ENCODE data around the gene FNIP2. TPM values are rescaled to one million over a fixed set of nuclear protein-coding genes. Genes with fewer than 3 reads are reported as not detected.

FNIP2 gene
- total RNA-seq, 4 donors from 2014 or later, result 21.4 to 31.7 (median 28.1) TPM

DNA sequence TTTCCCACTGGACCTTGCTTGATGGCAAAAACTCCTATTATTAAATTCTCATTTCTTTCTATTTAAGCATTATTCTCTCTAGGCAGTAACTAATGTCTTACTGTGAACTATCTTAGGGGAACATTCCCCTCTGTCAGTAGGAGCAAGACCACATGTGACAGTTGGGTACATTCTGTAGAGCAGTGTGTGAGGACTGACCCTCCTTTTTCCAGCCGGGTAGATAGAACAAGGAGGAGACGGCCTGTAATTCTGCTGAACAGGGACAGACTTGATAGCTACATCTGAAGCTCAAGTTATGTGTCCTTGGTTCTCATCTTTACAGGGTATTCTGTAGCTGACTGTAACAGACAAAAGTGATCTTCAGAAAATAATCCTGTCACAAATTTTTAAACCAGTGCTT, 43.3 kb downstream of the FNIP2 start:
- no peak for DNase-seq (ENCODE audit: low spot score in 2 of 2)
- Histone ChIP-seq H3K9me3 (no peaks in the 10 kb centered on the region), H3K4me3 (no peak overlapping the region), H3K27ac (peak overlapping the region; percentile 85), H3K27me3 (no peaks in the 10 kb centered on the region), H3K4me1 (peaks cover 51% of the 10 kb centered on the region), H3K36me3 (no peaks in the 10 kb centered on the region)
- TF ChIP-seq POLR2AphosphoS5 (IDR thresholded peaks at IDR 0.05) (no peak), POLR2A (IDR thresholded peaks at IDR 0.05) (no peak), EP300 (IDR thresholded peaks at IDR 0.05) (no peak)
- TF ChIP-seq, protein P1, sequence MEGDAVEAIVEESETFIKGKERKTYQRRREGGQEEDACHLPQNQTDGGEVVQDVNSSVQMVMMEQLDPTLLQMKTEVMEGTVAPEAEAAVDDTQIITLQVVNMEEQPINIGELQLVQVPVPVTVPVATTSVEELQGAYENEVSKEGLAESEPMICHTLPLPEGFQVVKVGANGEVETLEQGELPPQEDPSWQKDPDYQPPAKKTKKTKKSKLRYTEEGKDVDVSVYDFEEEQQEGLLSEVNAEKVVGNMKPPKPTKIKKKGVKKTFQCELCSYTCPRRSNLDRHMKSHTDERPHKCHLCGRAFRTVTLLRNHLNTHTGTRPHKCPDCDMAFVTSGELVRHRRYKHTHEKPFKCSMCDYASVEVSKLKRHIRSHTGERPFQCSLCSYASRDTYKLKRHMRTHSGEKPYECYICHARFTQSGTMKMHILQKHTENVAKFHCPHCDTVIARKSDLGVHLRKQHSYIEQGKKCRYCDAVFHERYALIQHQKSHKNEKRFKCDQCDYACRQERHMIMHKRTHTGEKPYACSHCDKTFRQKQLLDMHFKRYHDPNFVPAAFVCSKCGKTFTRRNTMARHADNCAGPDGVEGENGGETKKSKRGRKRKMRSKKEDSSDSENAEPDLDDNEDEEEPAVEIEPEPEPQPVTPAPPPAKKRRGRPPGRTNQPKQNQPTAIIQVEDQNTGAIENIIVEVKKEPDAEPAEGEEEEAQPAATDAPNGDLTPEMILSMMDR (IDR thresholded peaks at IDR 0.05), result no peak
- 89% methylated on average over 2 of the region's 2 CpGs for WGBS

DNA sequence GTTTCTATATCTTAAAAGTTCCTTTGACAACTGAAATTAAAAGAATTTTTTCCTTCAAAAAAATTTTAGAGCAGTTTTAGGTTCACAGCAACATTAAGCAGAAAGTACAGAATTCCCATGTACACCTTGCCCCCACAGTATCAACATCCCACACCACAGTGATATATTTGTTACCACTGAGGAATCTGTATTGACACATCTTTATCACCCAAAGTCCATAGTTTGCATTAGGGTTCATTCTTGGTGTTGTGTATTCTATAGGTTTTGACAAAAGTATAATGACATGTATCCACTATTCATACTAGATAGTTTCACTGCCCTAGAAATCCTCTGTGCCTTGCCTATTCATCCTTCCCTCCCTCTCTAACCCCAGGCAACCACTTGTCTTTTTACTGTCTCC, 43.7 kb downstream of the FNIP2 start:
- Histone ChIP-seq H3K27me3 (no peaks in the 10 kb centered on the region), H3K9me3 (no peaks in the 10 kb centered on the region), H3K4me1 (peaks cover 48% of the 10 kb centered on the region), H3K36me3 (no peaks in the 10 kb centered on the region), H3K4me3 (no peak overlapping the region), H3K27ac (peak overlapping the region; percentile 85)
- no peak for DNase-seq (ENCODE audit: low spot score in 2 of 2)
- TF ChIP-seq POLR2A (IDR thresholded peaks at IDR 0.05) (no peak), EP300 (IDR thresholded peaks at IDR 0.05) (no peak), POLR2AphosphoS5 (IDR thresholded peaks at IDR 0.05) (no peak)
- TF ChIP-seq, protein P1 (IDR thresholded peaks at IDR 0.05), result no peak

DNA sequence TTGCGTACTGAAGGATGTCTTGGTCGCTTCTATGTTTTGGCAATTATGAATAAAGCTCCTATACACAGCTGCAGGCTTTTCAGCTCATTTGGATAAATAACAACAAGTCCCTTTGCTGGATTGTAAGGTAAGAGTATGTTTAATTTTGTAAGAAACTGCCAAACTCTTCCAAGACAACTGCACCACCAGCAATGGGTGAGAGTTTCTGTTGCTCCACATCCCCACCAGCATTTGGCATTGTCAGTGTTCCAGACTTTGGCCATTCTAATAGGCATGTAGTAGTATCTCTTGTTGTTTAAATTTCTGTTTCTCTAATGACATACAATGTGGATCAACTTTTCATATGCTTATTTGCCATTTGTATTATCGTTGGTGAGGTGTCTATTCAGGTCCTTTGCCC, 44.3 kb downstream of the FNIP2 start:
- no peaks in the 10 kb centered on the region for H3K36me3 ChIP-seq
- H3K4me3 ChIP-seq, result no peak overlapping the region
- H3K27ac ChIP-seq, result no peak overlapping the region
- peaks cover 48% of the 10 kb centered on the region for H3K4me1 ChIP-seq
- TF ChIP-seq EP300 (IDR thresholded peaks at IDR 0.05) (no peak), POLR2AphosphoS5 (IDR thresholded peaks at IDR 0.05) (no peak), POLR2A (IDR thresholded peaks at IDR 0.05) (no peak)
- TF ChIP-seq, protein P1 (IDR thresholded peaks at IDR 0.05), result no peak
- WGBS, result 95% methylated on average over 3 of the region's 3 CpGs
- no peak for DNase-seq (ENCODE audit: low spot score in 2 of 2)
- H3K27me3 ChIP-seq, result no peaks in the 10 kb centered on the region
- H3K9me3 ChIP-seq, result no peaks in the 10 kb centered on the region

DNA sequence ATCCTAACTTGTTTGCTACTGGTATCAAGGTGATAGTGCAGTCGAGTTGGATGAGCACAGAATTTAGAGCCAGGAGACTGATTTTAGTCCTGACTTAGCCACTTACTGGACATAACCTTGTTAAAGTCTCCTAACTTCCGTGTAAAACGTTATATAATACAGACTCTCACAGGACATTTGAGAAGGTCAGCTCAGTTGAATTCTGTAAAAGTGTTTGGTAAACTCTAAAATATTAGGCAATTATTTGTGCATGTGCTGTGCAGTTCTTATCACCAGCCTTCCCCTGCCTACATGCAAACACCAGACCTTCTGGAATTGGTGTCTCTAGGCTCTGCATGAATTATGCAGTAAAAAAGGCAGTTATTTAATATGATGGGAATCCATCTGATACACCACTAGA, 45.4 kb downstream of the FNIP2 start:
- TF ChIP-seq POLR2AphosphoS5 (IDR thresholded peaks at IDR 0.05), result no peak
- no peak for TF ChIP-seq EP300 (IDR thresholded peaks at IDR 0.05)
- TF ChIP-seq, protein P1 (IDR thresholded peaks at IDR 0.05), result no peak
- Histone ChIP-seq H3K4me1 (peaks cover 53% of the 10 kb centered on the region), H3K36me3 (no peaks in the 10 kb centered on the region), H3K4me3 (no peak overlapping the region), H3K27ac (no peak overlapping the region), H3K9me3 (no peaks in the 10 kb centered on the region), H3K27me3 (no peaks in the 10 kb centered on the region)
- WGBS, result 83% methylated on average over 3 of the region's 3 CpGs
- no peak for DNase-seq (ENCODE audit: low spot score in 2 of 2)

DNA sequence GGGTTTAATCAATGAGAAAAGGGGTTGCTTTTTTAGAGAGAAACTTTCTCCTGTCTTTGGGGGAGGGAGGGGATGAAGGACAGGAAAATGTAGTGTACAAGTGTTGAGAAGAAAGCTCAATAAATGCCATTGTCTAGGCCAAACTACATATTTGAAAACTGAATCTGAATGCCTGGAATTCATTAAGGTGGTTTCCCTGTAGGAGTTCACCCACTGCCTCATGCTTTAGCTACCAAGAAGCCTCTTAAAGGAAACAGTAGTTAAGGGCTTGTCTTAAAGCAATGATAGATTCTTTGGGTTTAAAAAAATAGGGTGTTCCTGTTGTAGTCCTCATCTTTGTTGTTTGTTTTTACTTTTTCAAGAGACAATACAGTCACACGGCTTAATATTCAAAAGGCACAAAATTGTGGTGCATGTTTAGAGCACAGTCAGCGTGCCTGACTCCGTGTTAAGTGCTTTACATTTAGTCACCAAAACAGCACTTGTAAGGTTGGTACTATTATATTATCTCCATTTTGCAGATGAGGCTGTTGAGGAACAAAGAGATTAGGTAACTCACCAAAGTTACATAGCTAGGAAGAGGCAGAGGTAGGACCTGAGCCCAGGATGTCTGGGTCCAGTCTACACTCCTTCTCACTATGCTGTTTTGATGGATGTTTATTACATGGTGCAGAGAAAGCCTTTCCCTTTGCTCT, 46.0 kb downstream of the FNIP2 start:
- H3K4me1 ChIP-seq, result peaks cover 53% of the 10 kb centered on the region

More for the DNA sequence above, 46.0 kb downstream of the FNIP2 start:
- no peak overlapping the region for H3K27ac ChIP-seq
- no peaks in the 10 kb centered on the region for H3K9me3 ChIP-seq
- H3K27me3 ChIP-seq, result no peaks in the 10 kb centered on the region
- TF ChIP-seq POLR2A (IDR thresholded peaks at IDR 0.05), result no peak
- TF ChIP-seq, protein P1 (IDR thresholded peaks at IDR 0.05), result no peak
- no peak for TF ChIP-seq EP300 (IDR thresholded peaks at IDR 0.05)
- TF ChIP-seq POLR2AphosphoS5 (IDR thresholded peaks at IDR 0.05), result no peak
- WGBS, result 86% methylated on average over 3 of the region's 3 CpGs
- no peaks in the 10 kb centered on the region for H3K36me3 ChIP-seq
- no peak for DNase-seq (ENCODE audit: low spot score in 2 of 2)
- H3K4me3 ChIP-seq, result no peak overlapping the region
